ENCODE data around the gene TACC2. TPM values are rescaled to one million over a fixed set of nuclear protein-coding genes. Genes with fewer than 3 reads are reported as not detected.

The TACC2 gene
- total RNA-seq: not detected in 2 replicates

GRCh38 chr10:121988361-121989324 is at the start of gene TACC2:
Gene TACC2, plus strand, starts transcription at chr10:121989163. Its CDS starts 32,819 bp downstream, at chr10:122021982.
- Mint-ChIP-seq H3K4me1 (ENCODE audit: low read depth) (peaks cover 6% of the 10 kb centered on the region), H3K27ac (no peak within 1 kb of the TSS), H3K4me3 (ENCODE audit: low read depth) (no peak within 1 kb of the TSS), H3K9me3 (peaks cover 20% of the 10 kb centered on the region), H3K36me3 (ENCODE audit: low read depth) (no peaks in the 10 kb centered on the region), H3K27me3 (ENCODE audit: low read depth) (peaks cover under 1% of the 10 kb centered on the region)
- intact Hi-C loops (cut with micrococcal nuclease): no loop called here
- no peak for DNase-seq (ENCODE audit: low spot score)

GRCh38 chr10:121941532-121941931 is 47.4 kb upstream of the TACC2 start:
- Mint-ChIP-seq H3K4me3 (ENCODE audit: low read depth) (no peak overlapping the region), H3K9me3 (no peaks in the 10 kb centered on the region), H3K27ac (no peak overlapping the region), H3K4me1 (ENCODE audit: low read depth) (no peaks in the 10 kb centered on the region), H3K36me3 (ENCODE audit: low read depth) (no peaks in the 10 kb centered on the region), H3K27me3 (ENCODE audit: low read depth) (peaks cover 11% of the 10 kb centered on the region)
- no peak for DNase-seq (ENCODE audit: low spot score)
- intact Hi-C loops (cut with micrococcal nuclease): no loop called here

- Mint-ChIP-seq H3K36me3 (ENCODE audit: low read depth) (no peaks in the 10 kb centered on the region), H3K4me3 (ENCODE audit: low read depth) (no peak overlapping the region), H3K27me3 (ENCODE audit: low read depth) (peaks cover 6% of the 10 kb centered on the region), H3K4me1 (ENCODE audit: low read depth) (no peaks in the 10 kb centered on the region), H3K27ac (no peak overlapping the region), H3K9me3 (no peaks in the 10 kb centered on the region)
- intact Hi-C loops (cut with micrococcal nuclease): no loop called here
- no peak for DNase-seq (ENCODE audit: low spot score)
These were observed 46.1 kb upstream of the TACC2 start for GRCh38 chr10:121942749-121943416.

GRCh38 chr10:121947343-121948330 is 41.3 kb upstream of the TACC2 start:
- Mint-ChIP-seq H3K4me1 (ENCODE audit: low read depth) (no peaks in the 10 kb centered on the region), H3K27ac (no peak overlapping the region), H3K36me3 (ENCODE audit: low read depth) (no peaks in the 10 kb centered on the region), H3K9me3 (no peaks in the 10 kb centered on the region), H3K4me3 (ENCODE audit: low read depth) (no peak overlapping the region), H3K27me3 (ENCODE audit: low read depth) (no peaks in the 10 kb centered on the region)
- intact Hi-C loops (cut with micrococcal nuclease): no loop called here
- DNase-seq (ENCODE audit: low spot score): no peak

GRCh38 chr10:121949049-121949448 is 39.9 kb upstream of the TACC2 start:
- H3K27ac Mint-ChIP-seq: no peak overlapping the region
- intact Hi-C loops (cut with micrococcal nuclease): no loop called here
- H3K4me1 Mint-ChIP-seq (ENCODE audit: low read depth): no peaks in the 10 kb centered on the region
- no peaks in the 10 kb centered on the region for H3K9me3 Mint-ChIP-seq
- H3K27me3 Mint-ChIP-seq (ENCODE audit: low read depth): no peaks in the 10 kb centered on the region
- H3K4me3 Mint-ChIP-seq (ENCODE audit: low read depth): no peak overlapping the region
- no peak for DNase-seq (ENCODE audit: low spot score)
- peaks cover 3% of the 10 kb centered on the region for H3K36me3 Mint-ChIP-seq (ENCODE audit: low read depth)

GRCh38 chr10:121949451-121949850 is 39.5 kb upstream of the TACC2 start:
- DNase-seq (ENCODE audit: low spot score): no peak
- H3K27ac Mint-ChIP-seq: no peak overlapping the region
- no peak overlapping the region for H3K4me3 Mint-ChIP-seq (ENCODE audit: low read depth)
- H3K36me3 Mint-ChIP-seq (ENCODE audit: low read depth): peaks cover 3% of the 10 kb centered on the region
- H3K27me3 Mint-ChIP-seq (ENCODE audit: low read depth): no peaks in the 10 kb centered on the region
- intact Hi-C loops (cut with micrococcal nuclease): no loop called here
- no peaks in the 10 kb centered on the region for H3K9me3 Mint-ChIP-seq
- no peaks in the 10 kb centered on the region for H3K4me1 Mint-ChIP-seq (ENCODE audit: low read depth)

GRCh38 chr10:121952226-121952625 is 36.7 kb upstream of the TACC2 start:
- no peak for DNase-seq (ENCODE audit: low spot score)
- Mint-ChIP-seq H3K36me3 (ENCODE audit: low read depth) (peaks cover 23% of the 10 kb centered on the region), H3K27me3 (ENCODE audit: low read depth) (no peaks in the 10 kb centered on the region), H3K4me1 (ENCODE audit: low read depth) (peaks cover 3% of the 10 kb centered on the region), H3K27ac (no peak overlapping the region), H3K9me3 (no peaks in the 10 kb centered on the region), H3K4me3 (ENCODE audit: low read depth) (no peak overlapping the region)
- intact Hi-C loops (cut with micrococcal nuclease): no loop called here

GRCh38 chr10:121956111-121957061 is 32.6 kb upstream of the TACC2 start:
- no peak for DNase-seq (ENCODE audit: low spot score)
- Mint-ChIP-seq H3K9me3 (no peaks in the 10 kb centered on the region), H3K36me3 (ENCODE audit: low read depth) (peaks cover 39% of the 10 kb centered on the region), H3K4me1 (ENCODE audit: low read depth) (peaks cover 3% of the 10 kb centered on the region), H3K4me3 (ENCODE audit: low read depth) (no peak overlapping the region), H3K27ac (no peak overlapping the region), H3K27me3 (ENCODE audit: low read depth) (no peaks in the 10 kb centered on the region)
- intact Hi-C loops (cut with micrococcal nuclease): no loop called here

- Mint-ChIP-seq H3K27ac (no peak overlapping the region), H3K27me3 (ENCODE audit: low read depth) (no peaks in the 10 kb centered on the region)
These were observed 29.3 kb upstream of the TACC2 start for GRCh38 chr10:121959671-121960070.

GRCh38 chr10:121961456-121961855 is 27.5 kb upstream of the TACC2 start:
- no peaks in the 10 kb centered on the region for H3K27me3 Mint-ChIP-seq (ENCODE audit: low read depth)
- DNase-seq (ENCODE audit: low spot score): no peak
- H3K9me3 Mint-ChIP-seq: no peaks in the 10 kb centered on the region
- H3K4me3 Mint-ChIP-seq (ENCODE audit: low read depth): no peak overlapping the region
- H3K4me1 Mint-ChIP-seq (ENCODE audit: low read depth): peaks cover 2% of the 10 kb centered on the region
- H3K36me3 Mint-ChIP-seq (ENCODE audit: low read depth): peaks cover 53% of the 10 kb centered on the region
- H3K27ac Mint-ChIP-seq: no peak overlapping the region
- intact Hi-C loops (cut with micrococcal nuclease): no loop called here

More at GRCh38 chr10:121959671-121960070, 29.3 kb upstream of the TACC2 start:
- intact Hi-C loops (cut with micrococcal nuclease): no loop called here
- peaks cover 51% of the 10 kb centered on the region for H3K36me3 Mint-ChIP-seq (ENCODE audit: low read depth)
- peaks cover 3% of the 10 kb centered on the region for H3K4me1 Mint-ChIP-seq (ENCODE audit: low read depth)
- H3K4me3 Mint-ChIP-seq (ENCODE audit: low read depth): no peak overlapping the region
- DNase-seq (ENCODE audit: low spot score): no peak
- no peaks in the 10 kb centered on the region for H3K9me3 Mint-ChIP-seq

- H3K27ac Mint-ChIP-seq: no peak overlapping the region
- H3K27me3 Mint-ChIP-seq (ENCODE audit: low read depth): no peaks in the 10 kb centered on the region
- DNase-seq (ENCODE audit: low spot score): no peak
- intact Hi-C loops (cut with micrococcal nuclease): no loop called here
- H3K4me3 Mint-ChIP-seq (ENCODE audit: low read depth): no peak overlapping the region
- no peaks in the 10 kb centered on the region for H3K4me1 Mint-ChIP-seq (ENCODE audit: low read depth)
- H3K36me3 Mint-ChIP-seq (ENCODE audit: low read depth): peaks cover 50% of the 10 kb centered on the region
- no peaks in the 10 kb centered on the region for H3K9me3 Mint-ChIP-seq
These were observed 23.0 kb upstream of the TACC2 start for GRCh38 chr10:121965996-121966395.
